Effector memory CD4-positive, alpha-beta T cell (primary cell): ENCODE measurements around the gene RPS6KA1.
A peak's percentile ranks its signal among the peaks of the same experiment; 100 is the strongest.
"Not testable (repeated sequence)": the region's sequence is repeated elsewhere in the genome, so short reads cannot be mapped to it uniquely, and the experiment has no call there.

Experiments
- DNase-seq, 3 donors: peaks; one replicate each; pipeline ENCODE4 v3.0.0-alpha.2; 2020
- H3K27ac ChIP-seq: 2 replicates; pipeline ENCODE4 v1.7.0; 2013; ENCODE audit warnings: mild to moderate bottlenecking, low read length, moderate library complexity; ENCODE audit not compliant: insufficient read depth, poor library complexity, severe bottlenecking
- H3K27me3 ChIP-seq: replicated peaks from 2 replicates; pipeline ENCODE4 v1.7.0; 2013; ENCODE audit warnings: mild to moderate bottlenecking, low read length; ENCODE audit not compliant: insufficient read depth, control insufficient read depth, poor library complexity, severe bottlenecking
- H3K36me3 ChIP-seq: 2 replicates; pipeline ENCODE4 v1.7.0; 2013; ENCODE audit warnings: mild to moderate bottlenecking, low read length, moderate library complexity; ENCODE audit not compliant: control insufficient read depth, insufficient read depth
- H3K4me1 ChIP-seq: 2 replicates; pipeline ENCODE4 v1.7.0; 2013; ENCODE audit warnings: low read length, mild to moderate bottlenecking; ENCODE audit not compliant: control insufficient read depth, insufficient read depth, poor library complexity, severe bottlenecking
- H3K4me3 ChIP-seq: 2 replicates; pipeline ENCODE4 v1.7.0; 2013; ENCODE audit warnings: low read length, low read depth, mild to moderate bottlenecking; ENCODE audit not compliant: insufficient read depth, poor library complexity, severe bottlenecking
- H3K9me3 ChIP-seq: 2 replicates; pipeline ENCODE4 v1.7.0; 2013; ENCODE audit warnings: mild to moderate bottlenecking, low read length, moderate library complexity; ENCODE audit not compliant: control insufficient read depth

RPS6KA1 gene

DNA sequence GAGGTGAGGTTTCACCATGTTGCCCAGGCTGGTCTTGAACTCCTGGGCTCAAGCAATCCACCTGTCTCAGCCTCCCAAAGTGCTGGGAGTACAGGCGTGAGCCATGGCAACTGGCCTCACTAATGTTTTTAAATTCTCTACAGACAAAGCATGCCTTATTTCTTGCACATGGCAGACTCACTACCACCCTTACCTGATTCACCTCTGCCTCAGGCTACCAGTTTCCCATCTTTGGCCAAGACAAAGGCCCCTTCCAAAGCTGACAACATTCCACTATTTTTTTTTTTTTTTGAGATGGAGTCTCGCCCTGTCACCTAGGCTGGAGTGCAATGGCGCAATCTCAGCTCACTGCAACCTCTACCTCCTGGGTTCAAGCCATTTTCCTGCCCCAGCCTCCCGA, 13.7 kb upstream of the RPS6KA1 start:
- not testable (repeated sequence) for DNase-seq, H3K4me1 ChIP-seq, H3K27me3 ChIP-seq, H3K36me3 ChIP-seq, H3K4me3 ChIP-seq, H3K27ac ChIP-seq, H3K9me3 ChIP-seq

DNA sequence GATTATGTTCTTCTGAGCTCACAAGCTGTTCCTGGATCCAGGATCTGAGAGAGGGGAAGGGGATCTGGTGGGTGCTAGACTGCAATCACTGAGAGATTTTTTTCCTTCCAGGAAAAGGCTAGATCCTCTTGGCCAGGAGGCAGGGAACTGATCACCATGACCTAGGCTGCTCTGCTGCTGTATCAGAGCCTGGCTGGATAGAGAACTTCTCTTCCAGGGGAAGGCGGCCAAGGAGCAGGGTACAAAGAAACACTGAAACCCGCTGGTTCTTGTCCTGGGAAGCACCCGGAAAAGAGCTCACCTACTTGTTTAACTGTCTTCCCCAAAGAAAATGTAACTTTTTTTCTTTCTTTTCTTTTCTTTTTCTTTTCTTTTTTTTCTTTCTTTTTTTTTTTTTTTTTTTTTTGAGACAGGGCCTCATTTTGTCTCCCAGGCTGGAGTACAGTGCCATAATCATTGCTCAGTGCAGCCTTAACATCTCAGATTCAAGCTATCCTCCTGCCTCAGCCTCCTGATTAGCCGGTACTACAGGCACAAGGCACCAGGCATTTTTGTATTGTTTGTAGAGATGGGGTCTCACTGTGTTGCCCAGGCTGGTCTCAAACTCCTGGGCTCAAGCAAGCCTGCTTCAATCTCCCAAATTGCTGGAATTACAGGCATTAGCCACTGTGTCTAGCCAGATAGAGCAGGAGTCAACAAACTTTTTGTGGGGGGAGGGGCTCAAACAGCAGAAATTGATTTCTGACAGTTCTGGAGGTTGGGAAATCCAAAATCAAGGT, 12.4 kb upstream of the RPS6KA1 start:
- no peak for DNase-seq
- no peak overlapping the region for H3K27ac ChIP-seq
- no peaks in the 10 kb centered on the region for H3K9me3 ChIP-seq
- no peaks in the 10 kb centered on the region for H3K27me3 ChIP-seq
- no peaks in the 10 kb centered on the region for H3K4me1 ChIP-seq
- no peak overlapping the region for H3K4me3 ChIP-seq
- H3K36me3 ChIP-seq: no peaks in the 10 kb centered on the region

DNA sequence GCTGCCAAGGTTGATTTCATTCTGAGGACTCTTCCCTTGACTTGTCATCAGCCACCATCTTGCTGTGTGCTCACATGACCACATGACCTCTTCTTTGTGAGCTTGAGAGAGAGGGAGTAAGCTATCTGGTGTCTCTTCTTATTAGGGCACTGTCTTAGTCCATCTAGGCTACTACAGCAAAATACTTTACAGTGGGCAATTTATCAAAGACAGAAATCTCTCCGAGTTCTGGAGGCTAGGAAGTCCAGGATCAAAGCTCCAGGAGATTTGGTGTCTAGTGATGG, 11.9 kb upstream of the RPS6KA1 start:
- Histone ChIP-seq H3K27me3 (no peaks in the 10 kb centered on the region), H3K36me3 (no peaks in the 10 kb centered on the region), H3K27ac (no peak overlapping the region), H3K4me3 (no peak overlapping the region), H3K9me3 (no peaks in the 10 kb centered on the region), H3K4me1 (no peaks in the 10 kb centered on the region)
- DNase-seq: no peak

DNA sequence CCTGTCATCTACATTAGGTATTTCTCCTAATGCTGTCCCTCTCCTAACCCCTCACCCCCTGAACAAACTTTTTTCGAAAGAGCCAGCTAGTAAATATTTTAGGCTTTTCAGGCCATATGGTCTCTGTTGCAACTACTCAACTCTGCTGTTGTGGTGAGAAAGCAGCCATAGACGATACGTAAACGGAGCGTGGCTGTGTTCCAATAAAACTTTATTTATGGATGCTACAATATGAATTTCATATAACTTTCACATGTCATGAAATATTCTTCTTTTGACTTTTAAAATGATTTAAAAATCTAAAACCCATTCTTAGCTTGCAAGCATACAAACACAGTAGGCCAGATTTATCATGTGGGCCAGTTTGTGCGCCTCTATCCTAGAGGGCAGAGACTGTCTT, 11.2 kb upstream of the RPS6KA1 start:
- H3K4me3 ChIP-seq: no peak overlapping the region
- no peak overlapping the region for H3K27ac ChIP-seq
- no peaks in the 10 kb centered on the region for H3K27me3 ChIP-seq
- no peaks in the 10 kb centered on the region for H3K9me3 ChIP-seq
- no peaks in the 10 kb centered on the region for H3K36me3 ChIP-seq
- no peak for DNase-seq
- no peaks in the 10 kb centered on the region for H3K4me1 ChIP-seq

DNA sequence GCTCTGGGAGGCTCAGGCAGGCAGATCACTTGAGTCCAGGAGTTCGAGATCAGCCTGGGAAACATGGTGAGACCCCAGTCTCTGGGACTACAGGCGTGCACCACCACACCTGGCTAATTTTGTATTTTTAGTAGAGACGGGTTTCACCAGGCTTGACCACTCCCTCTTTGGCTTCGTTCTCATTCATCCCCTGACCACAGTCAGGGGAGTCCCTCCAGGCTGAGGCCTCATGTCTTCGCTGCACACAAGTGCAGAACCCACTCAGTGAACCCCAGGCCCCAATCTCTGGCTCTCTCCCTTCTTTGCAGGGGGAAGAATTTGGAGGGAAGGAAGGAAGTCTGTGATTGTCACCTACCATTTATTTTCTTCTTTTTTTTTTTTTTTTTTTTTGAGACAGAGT, 9.2 kb upstream of the RPS6KA1 start:
- no peak overlapping the region for H3K27ac ChIP-seq
- no peaks in the 10 kb centered on the region for H3K9me3 ChIP-seq
- H3K36me3 ChIP-seq: no peaks in the 10 kb centered on the region
- H3K4me3 ChIP-seq: no peak overlapping the region
- H3K4me1 ChIP-seq: no peaks in the 10 kb centered on the region
- H3K27me3 ChIP-seq: no peaks in the 10 kb centered on the region
- no peak for DNase-seq

DNA sequence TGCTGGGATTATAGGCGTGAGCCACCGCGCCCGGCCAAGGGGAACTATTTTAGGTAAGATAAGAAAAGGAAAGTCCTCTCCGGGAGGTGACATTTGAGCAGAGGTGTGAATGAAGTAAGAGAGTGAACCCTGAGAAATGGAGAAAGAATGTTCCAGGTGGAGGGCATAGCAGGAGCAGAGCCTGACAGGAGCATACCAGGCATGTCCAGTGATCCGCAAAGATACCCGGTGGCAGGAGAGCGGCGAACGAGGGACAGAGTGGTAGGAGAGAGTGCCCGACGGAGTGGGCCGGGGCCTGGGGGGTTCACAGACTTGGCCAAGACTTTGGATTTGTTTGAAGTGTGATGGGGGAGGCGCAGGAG, 7.9 kb upstream of the RPS6KA1 start:
- Histone ChIP-seq H3K4me3 (no peak overlapping the region), H3K27ac (no peak overlapping the region), H3K9me3 (no peaks in the 10 kb centered on the region), H3K4me1 (no peaks in the 10 kb centered on the region), H3K27me3 (no peaks in the 10 kb centered on the region), H3K36me3 (no peaks in the 10 kb centered on the region)
- DNase-seq: no peak

DNA sequence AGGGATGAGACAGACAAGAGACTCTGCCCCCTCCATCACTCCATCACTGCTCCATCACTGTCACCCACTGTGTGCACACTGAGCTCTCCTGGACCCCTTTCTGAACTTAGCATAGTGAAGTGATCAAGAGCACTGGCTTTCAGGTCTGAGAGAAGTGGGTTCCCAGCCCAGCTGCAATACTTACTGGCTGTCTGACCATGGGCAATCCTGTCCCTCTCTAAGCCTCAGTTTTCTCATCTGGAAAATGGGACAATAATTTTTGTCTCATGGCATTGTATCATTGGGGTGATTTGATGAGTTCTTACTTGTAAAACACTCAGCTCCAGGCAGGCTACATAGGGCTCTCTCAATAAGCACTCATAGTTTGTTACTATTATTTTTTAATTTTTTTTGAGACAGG, 7.5 kb upstream of the RPS6KA1 start:
- Histone ChIP-seq H3K4me1 (no peaks in the 10 kb centered on the region), H3K36me3 (no peaks in the 10 kb centered on the region), H3K4me3 (no peak overlapping the region), H3K27me3 (no peaks in the 10 kb centered on the region), H3K9me3 (no peaks in the 10 kb centered on the region), H3K27ac (no peak overlapping the region)
- DNase-seq: no peak

DNA sequence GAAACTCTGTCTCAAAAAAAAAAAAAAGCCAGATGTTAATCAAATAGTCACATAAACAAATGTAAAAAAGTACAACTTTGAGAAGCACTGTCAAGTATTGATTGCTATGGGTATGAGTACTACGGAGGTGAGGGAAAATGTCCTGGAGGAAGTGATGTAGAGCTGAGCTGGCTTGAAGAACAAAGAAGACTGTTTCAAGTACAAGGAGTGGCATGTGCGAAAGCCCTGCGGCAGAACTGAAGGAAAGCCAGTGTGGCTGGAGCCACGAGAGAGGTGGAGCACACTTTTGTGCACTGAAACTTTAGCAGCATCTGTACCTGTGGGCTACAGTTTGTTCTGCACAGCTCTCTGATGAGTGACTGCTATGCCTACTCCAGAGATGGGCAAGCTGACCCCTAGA, 5.4 kb upstream of the RPS6KA1 start:
- no peaks in the 10 kb centered on the region for H3K36me3 ChIP-seq
- H3K4me3 ChIP-seq: no peak overlapping the region
- H3K9me3 ChIP-seq: no peaks in the 10 kb centered on the region
- H3K27ac ChIP-seq: no peak overlapping the region
- H3K27me3 ChIP-seq: no peaks in the 10 kb centered on the region
- H3K4me1 ChIP-seq: no peaks in the 10 kb centered on the region
- DNase-seq: no peak

DNA sequence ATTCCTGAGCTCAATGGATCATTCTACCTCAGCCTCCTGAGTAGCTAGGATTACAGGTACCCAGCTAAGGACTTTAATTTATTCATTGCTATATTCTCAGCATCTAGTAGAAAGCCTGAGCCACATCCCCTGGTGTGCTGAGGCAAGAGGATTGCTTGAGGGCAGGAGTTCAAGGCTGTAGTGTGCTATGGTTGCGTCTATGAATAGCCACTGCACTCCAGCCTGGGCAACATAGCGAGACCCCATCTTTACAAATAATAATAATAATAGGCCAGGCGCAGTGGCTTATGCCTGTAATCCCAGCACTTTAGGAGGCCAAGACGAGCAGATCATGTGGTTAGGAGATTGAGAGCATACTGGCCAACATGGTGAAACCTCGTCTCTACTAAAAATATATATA, 3.3 kb upstream of the RPS6KA1 start:
- H3K4me3 ChIP-seq: no peak overlapping the region
- H3K9me3 ChIP-seq: no peaks in the 10 kb centered on the region
- peaks cover 14% of the 10 kb centered on the region for H3K4me1 ChIP-seq
- no peak overlapping the region for H3K27ac ChIP-seq
- no peaks in the 10 kb centered on the region for H3K36me3 ChIP-seq
- H3K27me3 ChIP-seq: no peaks in the 10 kb centered on the region
- DNase-seq: no peak

DNA sequence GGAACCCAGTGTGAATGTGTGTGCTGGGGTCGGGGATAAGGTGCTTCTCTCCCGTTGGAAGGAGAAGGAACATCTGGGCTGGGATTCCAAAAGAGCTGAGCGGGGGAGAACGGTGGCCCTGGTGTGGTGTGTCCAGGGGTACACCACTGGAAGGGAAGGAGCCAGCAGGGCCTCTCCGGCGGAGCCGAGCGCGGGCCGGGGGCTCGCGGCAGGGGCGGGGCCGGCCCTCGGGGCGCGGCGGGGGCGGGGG, 231 bp upstream of the RPS6KA1 start:
- Histone ChIP-seq H3K4me3 (peak overlapping the region; percentile 29), H3K27me3 (no peaks in the 10 kb centered on the region), H3K27ac (no peak overlapping the region), H3K4me1 (peaks cover 19% of the 10 kb centered on the region), H3K9me3 (no peaks in the 10 kb centered on the region), H3K36me3 (no peaks in the 10 kb centered on the region)
- DNase-seq: no peak

DNA sequence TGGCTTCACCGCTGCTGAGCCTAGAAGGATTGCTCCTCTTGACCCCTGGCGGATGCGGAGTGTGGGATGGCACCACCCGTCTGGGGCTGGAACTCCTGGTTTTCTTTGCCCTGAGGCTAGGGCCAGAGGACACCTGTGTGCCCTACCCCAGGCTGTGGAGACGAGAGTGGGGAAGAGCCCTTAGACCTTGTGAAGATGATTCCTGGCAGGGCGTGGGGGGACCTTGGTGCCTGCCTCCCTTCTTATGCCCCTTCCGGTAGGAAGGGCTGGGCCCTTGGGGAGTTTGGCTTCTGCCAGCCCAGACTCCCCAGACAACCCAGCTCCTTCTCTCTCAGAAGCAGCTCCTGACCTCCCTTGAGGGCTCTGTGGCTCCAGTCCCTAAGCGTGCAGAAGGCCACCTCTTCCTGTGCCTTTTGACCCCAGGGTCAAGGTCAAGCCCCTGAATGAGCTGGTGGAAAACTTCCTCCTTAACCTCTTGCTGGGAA, 891 bp downstream of the RPS6KA1 start:
- Histone ChIP-seq H3K36me3 (no peaks in the 10 kb centered on the region), H3K27me3 (no peaks in the 10 kb centered on the region), H3K4me1 (peaks cover 29% of the 10 kb centered on the region), H3K4me3 (peak overlapping the region; percentile 72), H3K27ac (peak overlapping the region; percentile 57), H3K9me3 (no peaks in the 10 kb centered on the region)
- DNase-seq: no peak
